Measurements from ENCODE around the gene TNN.

The TNN gene

GRCh38 chr1:175124861-175125260 is 57.2 kb downstream of the TNN start:
- no peak for TF ChIP-seq CTBP1 (IDR thresholded peaks at IDR 0.05; ENCODE audit: borderline replicate concordance)
- TF ChIP-seq SP1 (IDR thresholded peaks at IDR 0.05) = no peak
- no peak for TF ChIP-seq BHLHE40 (IDR thresholded peaks at IDR 0.05; ENCODE audit: borderline replicate concordance)
- TF ChIP-seq NFRKB (IDR thresholded peaks at IDR 0.05) = no peak
- TF ChIP-seq FOXM1 (IDR thresholded peaks at IDR 0.05; ENCODE audit: borderline replicate concordance) = no peak
- no peak for TF ChIP-seq FOXK2 (IDR thresholded peaks at IDR 0.05)
- DNase-seq (ENCODE audit: extremely low spot score) = no peak
- POLR2A ChIA-PET = interaction anchor here (1.0 kb wide), 1 partner anchor 126 kb away, joined by 3 read pairs; no protein-coding TSS in a partner anchor
- CTCF ChIA-PET = interaction anchor here (0.6 to 1.3 kb wide), 10 partner anchors 9 to 198 kb away, joined by 3 to 18 read pairs (median 4); no protein-coding TSS in a partner anchor

DNA sequence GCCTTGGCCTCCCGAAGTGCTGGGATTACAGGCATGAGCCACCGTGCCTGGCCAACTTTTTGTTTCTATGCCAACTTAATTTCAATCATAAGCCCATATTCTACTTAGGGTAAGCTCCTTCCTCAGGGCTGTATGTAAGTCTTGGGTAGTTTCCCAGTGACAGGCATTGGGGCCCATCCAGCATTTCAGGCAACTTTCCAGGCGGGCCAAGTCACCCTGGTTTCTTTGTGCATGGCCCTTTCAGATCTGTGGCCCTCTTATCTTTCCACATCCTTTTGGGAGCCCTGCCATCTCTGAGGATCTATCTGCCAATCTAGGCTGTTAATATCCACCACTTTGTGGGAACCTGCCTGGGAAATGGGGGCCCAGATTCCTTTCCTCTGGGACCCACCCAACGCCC is 58.7 kb downstream of the TNN start:
- no peak for DNase-seq (ENCODE audit: extremely low spot score)
- TF ChIP-seq, protein P1, sequence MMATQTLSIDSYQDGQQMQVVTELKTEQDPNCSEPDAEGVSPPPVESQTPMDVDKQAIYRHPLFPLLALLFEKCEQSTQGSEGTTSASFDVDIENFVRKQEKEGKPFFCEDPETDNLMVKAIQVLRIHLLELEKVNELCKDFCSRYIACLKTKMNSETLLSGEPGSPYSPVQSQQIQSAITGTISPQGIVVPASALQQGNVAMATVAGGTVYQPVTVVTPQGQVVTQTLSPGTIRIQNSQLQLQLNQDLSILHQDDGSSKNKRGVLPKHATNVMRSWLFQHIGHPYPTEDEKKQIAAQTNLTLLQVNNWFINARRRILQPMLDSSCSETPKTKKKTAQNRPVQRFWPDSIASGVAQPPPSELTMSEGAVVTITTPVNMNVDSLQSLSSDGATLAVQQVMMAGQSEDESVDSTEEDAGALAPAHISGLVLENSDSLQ (IDR thresholded peaks at IDR 0.05) = no peak
- TF ChIP-seq HDGF (IDR thresholded peaks at IDR 0.05; ENCODE audit: borderline replicate concordance) (no peak), ARNT (IDR thresholded peaks at IDR 0.05) (no peak), LEF1 (IDR thresholded peaks at IDR 0.05; ENCODE audit: borderline replicate concordance) (no peak), ELF4 (IDR thresholded peaks at IDR 0.05) (no peak), L3MBTL2 (conservative IDR thresholded peaks at IDR 0.05) (no peak), SP1 (IDR thresholded peaks at IDR 0.05) (no peak), TARDBP (IDR thresholded peaks at IDR 0.05) (no peak), FOXK2 (IDR thresholded peaks at IDR 0.05) (no peak), NFRKB (IDR thresholded peaks at IDR 0.05) (no peak), BHLHE40 (IDR thresholded peaks at IDR 0.05; ENCODE audit: borderline replicate concordance) (no peak), SUZ12 (IDR thresholded peaks at IDR 0.05) (no peak), ZNF384 (IDR thresholded peaks at IDR 0.05) (no peak)
- POLR2A ChIA-PET = interaction anchor here (1.4 kb wide), 1 partner anchor 103 kb away, joined by 4 read pairs; the partner anchor contains the start of gene MRPS14
- CTCF ChIA-PET = interaction anchor here (1.3 kb wide), 1 partner anchor 97 kb away, joined by 3 read pairs; no protein-coding TSS in a partner anchor

GRCh38 chr1:175127565-175127964 is 59.9 kb downstream of the TNN start:
- TF ChIP-seq CTBP1 (IDR thresholded peaks at IDR 0.05; ENCODE audit: borderline replicate concordance) (no peak), ARNT (IDR thresholded peaks at IDR 0.05) (no peak), ELF4 (IDR thresholded peaks at IDR 0.05) (no peak), TARDBP (IDR thresholded peaks at IDR 0.05) (no peak), ZNF384 (IDR thresholded peaks at IDR 0.05) (no peak), FOXA1 (IDR thresholded peaks at IDR 0.05) (no peak), L3MBTL2 (conservative IDR thresholded peaks at IDR 0.05) (no peak), FOXM1 (IDR thresholded peaks at IDR 0.05; ENCODE audit: borderline replicate concordance) (no peak), NFRKB (IDR thresholded peaks at IDR 0.05) (no peak), FOXK2 (IDR thresholded peaks at IDR 0.05) (no peak), LEF1 (IDR thresholded peaks at IDR 0.05; ENCODE audit: borderline replicate concordance) (no peak), SUZ12 (IDR thresholded peaks at IDR 0.05) (no peak), SP1 (IDR thresholded peaks at IDR 0.05) (no peak), HDGF (IDR thresholded peaks at IDR 0.05; ENCODE audit: borderline replicate concordance) (no peak), BHLHE40 (IDR thresholded peaks at IDR 0.05; ENCODE audit: borderline replicate concordance) (no peak)
- TF ChIP-seq, protein P1 (IDR thresholded peaks at IDR 0.05) = no peak
- ChIA-PET POLR2A (interaction anchor here (1.4 kb wide), 1 partner anchor 104 kb away, joined by 4 read pairs; the partner anchor contains the start of gene MRPS14), CTCF (interaction anchor here (0.9 to 1.0 kb wide), 2 partner anchors 19 to 27 kb away, joined by 3 read pairs; no protein-coding TSS in a partner anchor)
- no peak for DNase-seq (ENCODE audit: extremely low spot score)

DNA sequence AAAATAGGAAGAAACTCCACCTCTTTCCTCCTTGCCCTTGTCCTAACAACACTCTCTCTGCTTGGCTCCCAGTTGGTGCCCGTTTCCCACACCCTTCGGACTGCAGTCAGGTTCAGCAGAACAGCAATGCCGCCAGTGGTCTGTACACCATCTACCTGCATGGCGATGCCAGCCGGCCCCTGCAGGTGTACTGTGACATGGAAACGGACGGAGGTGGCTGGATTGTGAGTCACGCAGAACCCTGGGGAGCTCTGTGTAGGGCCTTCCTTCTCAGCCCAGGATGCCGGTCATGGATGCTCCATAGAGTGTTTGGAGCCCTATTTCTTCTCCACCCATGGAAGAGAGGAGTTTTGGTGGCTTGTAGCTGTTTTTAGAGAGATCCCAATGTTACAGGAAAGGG is 60.9 kb downstream of the TNN start:
- no peak for TF ChIP-seq NFRKB (IDR thresholded peaks at IDR 0.05)
- no peak for TF ChIP-seq SP1 (IDR thresholded peaks at IDR 0.05)
- TF ChIP-seq ELF4 (IDR thresholded peaks at IDR 0.05) = no peak
- TF ChIP-seq SUZ12 (IDR thresholded peaks at IDR 0.05) = no peak
- no peak for TF ChIP-seq ARNT (IDR thresholded peaks at IDR 0.05)
- TF ChIP-seq, protein P1 (IDR thresholded peaks at IDR 0.05) = no peak
- TF ChIP-seq L3MBTL2 (conservative IDR thresholded peaks at IDR 0.05) = no peak
- no peak for DNase-seq (ENCODE audit: extremely low spot score)
- CTCF ChIA-PET = interaction anchor here (1.0 kb wide), 1 partner anchor 26 kb away, joined by 3 read pairs; no protein-coding TSS in a partner anchor
- POLR2A ChIA-PET = no interaction called here

DNA sequence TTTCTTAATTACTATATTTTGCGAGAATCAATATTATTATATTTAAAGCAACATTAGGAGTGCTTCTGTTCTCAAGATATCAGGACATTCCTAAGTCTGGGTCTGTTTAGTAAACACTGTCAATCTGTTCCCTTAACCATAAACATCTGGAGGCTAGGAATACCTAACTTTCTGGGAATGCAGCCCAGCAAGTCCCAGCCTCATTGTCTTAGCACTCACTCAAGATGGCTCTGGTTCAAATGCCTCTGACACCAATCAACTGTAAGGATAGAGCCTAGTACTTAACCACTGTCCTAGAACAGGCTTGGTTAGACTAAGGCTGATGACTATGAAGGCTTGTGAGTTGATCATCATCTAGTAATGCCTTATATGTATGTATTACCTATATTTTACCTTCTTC is 61.5 kb downstream of the TNN start:
- TF ChIP-seq BHLHE40 (IDR thresholded peaks at IDR 0.05; ENCODE audit: borderline replicate concordance) (no peak), ZNF384 (IDR thresholded peaks at IDR 0.05) (no peak), L3MBTL2 (conservative IDR thresholded peaks at IDR 0.05) (no peak), FOXA1 (IDR thresholded peaks at IDR 0.05) (no peak), FOXM1 (IDR thresholded peaks at IDR 0.05; ENCODE audit: borderline replicate concordance) (no peak), CTBP1 (IDR thresholded peaks at IDR 0.05; ENCODE audit: borderline replicate concordance) (no peak), HDGF (IDR thresholded peaks at IDR 0.05; ENCODE audit: borderline replicate concordance) (no peak)
- ChIA-PET POLR2A (no interaction called here), CTCF (no interaction called here)
- no peak for DNase-seq (ENCODE audit: extremely low spot score)

DNA sequence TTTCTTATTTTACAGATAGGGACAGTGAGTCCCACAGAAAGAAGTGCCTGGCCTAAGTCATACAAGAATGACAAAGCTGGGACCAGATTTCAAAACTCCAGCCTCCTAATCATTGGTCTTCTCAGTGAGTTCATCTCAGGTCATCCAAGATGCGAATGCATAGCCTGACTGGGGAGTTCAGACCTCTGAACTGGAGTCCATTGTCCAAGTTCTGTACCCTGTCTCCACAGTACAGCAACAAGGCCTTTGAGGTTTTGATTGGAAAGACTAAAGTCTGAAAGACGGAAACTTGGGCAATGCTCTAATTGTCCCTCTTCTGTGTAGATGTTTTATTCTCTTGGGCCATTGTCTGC is 62.0 kb downstream of the TNN start:
- no peak for TF ChIP-seq TARDBP (IDR thresholded peaks at IDR 0.05)
- no peak for TF ChIP-seq BHLHE40 (IDR thresholded peaks at IDR 0.05; ENCODE audit: borderline replicate concordance)
- no peak for TF ChIP-seq CTBP1 (IDR thresholded peaks at IDR 0.05; ENCODE audit: borderline replicate concordance)
- TF ChIP-seq ARNT (IDR thresholded peaks at IDR 0.05) = no peak
- no peak for TF ChIP-seq FOXM1 (IDR thresholded peaks at IDR 0.05; ENCODE audit: borderline replicate concordance)
- TF ChIP-seq, protein P1 (IDR thresholded peaks at IDR 0.05) = no peak
- no peak for TF ChIP-seq SUZ12 (IDR thresholded peaks at IDR 0.05)
- TF ChIP-seq FOXK2 (IDR thresholded peaks at IDR 0.05) = no peak
- TF ChIP-seq NFRKB (IDR thresholded peaks at IDR 0.05) = no peak
- TF ChIP-seq ELF4 (IDR thresholded peaks at IDR 0.05) = no peak
- TF ChIP-seq L3MBTL2 (conservative IDR thresholded peaks at IDR 0.05) = no peak
- ChIA-PET CTCF (no interaction called here), POLR2A (no interaction called here)
- no peak for DNase-seq (ENCODE audit: extremely low spot score)

Measured in HEK293T (cell line).